Esophagus squamous epithelium (tissue), 4 donors: ENCODE data around the gene LAMA3.

Experiments
- CTCF ChIP-seq, 6 experiments: fragments of 450-650 bp in 4 of 6; fragments of 200-600 bp in 2 of 6; sonication (generic) in 2 of 6; IDR thresholded peaks; one replicate each; pipeline ENCODE4 v1.5.1; 2016 to 2019; ENCODE audit warnings: antibody characterized with exemption in 6 of 6, mild to moderate bottlenecking in 4 of 6, moderate library complexity in 4 of 6
- POLR2A ChIP-seq, 4 donors: fragments of 450-650 bp; IDR thresholded peaks; one replicate each; pipeline ENCODE4 v1.6.1; 2017; ENCODE audit warnings: antibody characterized with exemption in 4 of 4, mild to moderate bottlenecking in 4 of 4, moderate library complexity in 3 of 4

GRCh38 chr18:23682472-23682871 is 6.8 kb upstream of the LAMA3 start:
- TF ChIP-seq CTCF (IDR thresholded peaks at IDR 0.05), result no peak
- TF ChIP-seq POLR2A (IDR thresholded peaks at IDR 0.05), result no peak
